Stimulated activated naive CD4-positive, alpha-beta T cell (primary cell): ENCODE results near the gene MIAT.

ENCODE experiments used
- DNase-seq, 6 experiments: peaks; one replicate each; lab custom pipeline; 2025; lab: John Stamatoyannopoulos, UW

The MIAT gene

DNA sequence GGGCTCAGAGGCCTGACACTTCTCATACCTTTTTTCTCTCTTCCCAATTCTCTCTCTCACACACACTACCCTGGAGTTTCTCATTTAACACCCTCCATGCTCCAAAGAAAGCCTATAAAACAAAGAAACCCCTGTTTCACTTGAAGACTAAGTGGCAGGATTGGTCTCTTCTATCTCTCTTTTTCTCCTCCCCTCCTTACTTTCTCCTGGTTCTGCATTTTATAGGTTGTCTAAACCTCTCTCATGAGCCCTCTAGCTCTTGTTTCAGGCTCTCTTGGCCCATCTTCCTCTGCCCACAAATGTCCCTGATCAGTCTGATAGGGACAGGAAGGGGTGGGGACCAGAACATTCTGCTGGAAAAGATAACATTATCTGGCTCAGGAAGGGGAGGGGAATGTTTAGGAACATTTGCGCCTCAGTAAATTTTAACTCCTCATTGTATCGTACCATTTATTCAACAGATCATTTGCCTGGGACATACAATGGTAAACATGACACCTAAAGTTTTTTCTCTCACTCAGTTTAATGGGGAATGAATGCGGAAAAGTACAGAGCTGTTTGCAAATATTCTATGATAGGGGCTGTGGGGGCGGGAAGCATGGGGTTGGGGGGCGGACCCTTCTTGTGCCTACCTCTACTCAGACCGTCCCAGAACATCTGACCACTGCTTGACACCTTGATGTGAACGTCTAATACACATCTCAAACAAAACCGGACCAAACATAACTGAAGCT is 24.8 kb upstream of the MIAT start:
- no peak for DNase-seq

DNA sequence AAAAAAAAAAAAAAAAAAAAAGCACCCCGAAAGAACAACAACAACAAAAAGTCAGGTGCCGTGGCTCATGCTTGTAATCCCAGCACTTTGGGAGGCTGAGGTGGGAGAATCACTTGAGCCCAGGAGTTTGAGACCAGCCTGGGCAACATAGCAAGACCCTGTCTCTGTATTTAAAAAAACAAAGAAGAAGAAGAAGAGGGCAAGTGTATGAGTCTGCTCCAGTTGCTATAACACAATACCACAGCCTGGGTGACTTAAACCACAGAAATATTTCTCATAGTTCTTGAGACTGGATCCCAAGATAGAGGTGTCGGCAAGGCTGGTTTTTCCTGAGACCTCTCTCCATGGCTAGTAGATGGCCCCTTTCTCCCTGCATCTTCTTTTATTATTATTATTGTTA is 23.2 kb upstream of the MIAT start:
- DNase-seq, result no peak

DNA sequence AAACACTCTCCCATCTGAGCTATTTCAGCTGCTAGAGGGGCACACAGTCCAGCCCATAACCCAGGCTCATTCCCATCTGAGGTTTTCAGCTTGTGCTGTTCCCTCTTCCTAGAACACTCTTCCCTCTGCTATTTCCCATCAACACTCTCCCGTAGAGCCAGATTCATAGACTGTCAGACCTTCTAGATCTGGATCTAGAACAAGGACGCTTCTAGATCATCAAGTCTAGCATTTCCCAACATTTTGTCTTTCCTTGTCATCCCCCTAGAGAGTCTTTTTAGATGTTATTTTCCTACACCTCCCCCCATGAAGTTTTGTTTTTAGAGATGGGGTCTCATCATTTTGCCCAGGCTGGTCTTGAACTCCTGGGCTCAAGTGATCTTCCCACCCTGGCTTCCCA is 22.3 kb upstream of the MIAT start:
- DNase-seq, result no peak

DNA sequence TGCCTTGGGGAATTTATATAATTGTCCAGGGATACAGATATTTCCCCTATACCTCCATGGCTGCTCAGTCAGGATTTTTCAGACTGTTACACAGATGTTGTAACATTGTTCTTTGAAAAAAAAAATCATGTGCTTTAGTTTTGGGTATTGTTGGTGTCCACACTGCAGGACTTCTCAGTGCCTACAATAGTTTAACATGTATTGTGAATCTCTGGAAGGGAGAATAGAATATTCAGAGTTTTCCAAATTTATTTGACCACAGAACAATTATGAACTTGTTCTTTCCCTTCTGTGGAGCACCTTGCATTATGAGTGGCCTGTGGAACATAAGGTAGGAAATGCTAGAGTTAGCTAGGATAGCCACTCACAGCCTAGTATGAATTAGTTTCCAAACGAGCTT is 21.1 kb upstream of the MIAT start:
- DNase-seq, result no peak

DNA sequence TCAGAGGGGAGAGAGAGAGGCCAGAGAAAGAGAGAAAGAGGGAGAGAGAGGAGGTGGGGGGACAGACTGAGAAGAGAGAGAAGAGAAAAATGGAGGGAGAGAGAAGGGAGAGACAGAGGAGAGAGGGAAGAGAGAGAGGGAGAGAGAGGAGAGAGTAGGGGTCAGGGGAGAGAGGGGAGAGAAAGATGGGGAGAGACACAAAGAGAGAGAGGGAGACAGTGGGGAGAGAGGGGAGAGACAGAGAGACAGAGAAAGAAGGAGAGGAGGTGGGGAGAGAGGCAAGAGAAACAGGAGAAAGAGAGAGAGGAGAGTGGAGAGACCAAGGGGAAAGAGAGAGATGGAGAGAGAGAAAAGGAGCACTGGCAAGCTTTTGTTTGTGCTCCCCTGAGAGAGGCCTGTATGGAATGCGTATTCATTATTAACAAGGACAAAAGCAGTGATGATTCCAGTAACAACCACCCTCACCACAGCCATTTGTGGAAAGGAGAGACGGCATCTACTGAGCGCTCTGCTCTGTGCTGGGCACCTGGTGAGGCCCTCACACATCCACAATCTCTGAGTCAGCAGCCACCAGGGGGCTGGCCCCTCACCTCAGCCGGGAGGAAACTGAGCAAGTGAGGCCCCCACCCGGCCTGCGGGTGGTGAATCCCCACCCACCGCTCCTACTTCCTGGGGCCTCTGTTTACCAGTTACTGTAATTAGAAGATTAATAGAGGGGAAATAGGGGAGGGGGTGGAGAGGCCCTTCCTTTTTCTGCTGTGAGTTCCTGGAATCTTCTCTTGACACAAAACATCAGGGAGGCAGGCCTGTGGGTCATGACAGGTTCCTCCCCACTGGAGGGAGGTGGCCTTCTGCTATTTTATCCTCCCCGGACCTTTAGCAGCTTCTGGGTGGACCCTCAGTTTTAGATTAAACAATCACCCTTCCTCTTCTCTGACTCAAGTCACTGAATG is 14.6 kb upstream of the MIAT start:
- DNase-seq, result peak; percentile 6 to 21 (median 15)

DNA sequence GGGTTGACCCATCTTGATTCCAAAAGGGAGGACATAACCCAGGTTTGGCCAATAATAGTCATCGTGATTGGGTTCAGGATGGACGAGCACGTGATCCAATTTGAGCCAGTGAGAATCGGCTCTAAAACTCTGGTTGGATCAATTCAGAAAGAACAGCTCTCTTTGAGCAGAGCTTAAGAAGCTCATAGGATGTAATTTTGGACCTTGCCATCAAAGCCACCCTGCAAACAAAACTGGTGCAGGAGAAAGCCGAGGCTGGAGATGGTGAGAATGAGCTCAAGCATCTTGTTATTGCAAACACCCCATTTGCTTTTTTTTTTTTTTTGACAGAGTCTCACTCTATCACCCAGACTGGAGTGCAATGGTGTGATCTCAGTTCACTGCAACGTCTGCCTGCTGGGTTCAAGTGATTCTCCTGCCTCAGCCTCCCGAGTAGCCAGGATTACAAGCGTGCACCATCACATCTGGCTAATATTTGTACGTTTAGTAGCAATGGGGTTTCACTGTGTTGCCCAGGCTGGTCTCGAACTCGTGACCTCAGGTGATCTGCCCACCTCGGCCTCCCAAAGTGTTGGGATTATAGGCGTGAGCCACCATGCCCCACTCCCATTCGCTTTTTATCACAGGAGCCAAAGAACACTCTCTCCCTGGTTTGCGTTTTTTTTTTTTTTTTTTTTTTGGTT is 13.8 kb upstream of the MIAT start:
- no peak for DNase-seq

DNA sequence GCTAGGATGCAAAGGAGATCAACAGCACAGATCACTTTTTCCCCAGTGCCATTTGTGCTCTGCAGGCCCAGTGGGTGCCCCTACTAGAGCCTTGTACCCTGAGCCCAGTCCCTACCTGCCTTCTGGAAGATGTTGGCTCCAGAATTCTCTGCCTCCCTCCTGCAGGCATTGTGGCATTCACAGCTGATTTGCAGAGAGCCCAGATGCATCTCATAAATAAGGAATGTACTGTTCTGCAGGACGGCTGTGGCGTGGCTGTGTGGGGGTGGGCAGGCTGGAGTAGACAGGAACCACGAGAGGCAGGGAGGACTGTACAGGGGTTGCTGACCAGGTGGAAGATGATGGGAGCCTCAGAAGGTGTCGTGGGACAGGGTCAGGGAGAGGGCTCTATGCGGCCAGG is 11.2 kb upstream of the MIAT start:
- DNase-seq, result no peak

DNA sequence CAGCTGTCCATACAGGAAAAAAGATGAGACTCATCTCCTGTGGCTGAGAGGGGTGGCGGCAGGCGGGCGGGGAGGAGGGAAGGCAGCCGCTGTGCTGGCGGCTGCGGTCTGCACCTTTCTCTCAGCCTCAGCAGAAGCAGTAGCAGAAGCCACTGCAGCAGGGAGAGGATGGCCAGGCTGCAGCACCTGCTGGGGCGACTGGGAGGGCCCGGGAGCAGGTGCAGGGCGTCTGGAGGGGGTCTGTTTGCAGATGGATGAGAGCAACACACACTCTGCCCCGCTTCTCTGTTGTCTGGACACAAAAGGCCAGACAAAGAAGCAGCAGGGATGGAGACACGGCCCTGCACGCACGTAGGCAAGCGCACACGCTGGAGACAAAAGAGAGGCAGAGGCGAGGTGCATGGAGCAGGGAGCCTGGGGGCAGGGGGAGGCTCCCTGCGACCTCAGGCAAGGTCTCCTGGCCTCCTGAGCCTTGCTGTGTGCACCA is 9.3 kb upstream of the MIAT start:
- DNase-seq, result peak in 3 of 6 experiments; percentile 4 to 31 (median 10)

DNA sequence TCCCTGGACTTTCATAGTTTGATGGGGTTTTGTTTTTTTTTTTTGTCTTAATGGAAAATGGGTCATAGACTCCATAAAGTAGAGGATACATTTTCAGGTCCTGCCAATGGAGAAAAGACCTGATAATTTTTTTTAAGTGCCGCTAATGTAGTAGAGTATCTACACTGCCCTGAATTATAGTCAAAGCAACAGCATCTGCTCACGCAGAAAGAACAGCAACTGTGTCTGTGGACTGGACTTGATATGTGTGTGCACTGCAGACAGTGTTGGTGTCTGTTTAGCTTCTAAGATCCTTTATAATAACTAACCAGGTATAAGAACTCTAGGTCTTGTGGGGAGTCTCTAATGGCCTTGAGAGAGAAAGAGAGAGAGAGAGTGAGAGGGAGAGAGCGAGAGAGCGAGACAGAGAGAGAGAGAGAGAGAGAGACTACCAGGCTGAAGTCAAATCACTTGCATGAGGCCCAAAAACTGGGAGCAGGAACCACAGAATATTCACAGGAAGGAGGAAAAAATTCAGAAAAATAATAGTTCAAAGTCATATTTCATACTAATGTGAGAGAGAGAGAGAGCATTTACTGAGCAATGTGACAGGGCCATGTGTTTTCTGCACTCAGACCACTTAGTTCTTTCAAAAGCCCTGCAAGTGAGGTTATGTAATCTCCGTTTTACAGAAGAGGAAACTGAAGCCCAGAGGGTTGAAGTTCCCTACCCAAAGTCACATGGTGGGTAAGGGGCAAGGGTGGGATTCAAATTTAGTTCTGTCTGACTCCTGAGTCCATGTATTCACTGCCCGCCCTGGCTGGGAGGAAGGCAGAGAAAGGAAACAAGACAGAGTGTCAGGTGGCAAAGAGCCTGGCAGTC is 8.6 kb upstream of the MIAT start:
- no peak for DNase-seq

DNA sequence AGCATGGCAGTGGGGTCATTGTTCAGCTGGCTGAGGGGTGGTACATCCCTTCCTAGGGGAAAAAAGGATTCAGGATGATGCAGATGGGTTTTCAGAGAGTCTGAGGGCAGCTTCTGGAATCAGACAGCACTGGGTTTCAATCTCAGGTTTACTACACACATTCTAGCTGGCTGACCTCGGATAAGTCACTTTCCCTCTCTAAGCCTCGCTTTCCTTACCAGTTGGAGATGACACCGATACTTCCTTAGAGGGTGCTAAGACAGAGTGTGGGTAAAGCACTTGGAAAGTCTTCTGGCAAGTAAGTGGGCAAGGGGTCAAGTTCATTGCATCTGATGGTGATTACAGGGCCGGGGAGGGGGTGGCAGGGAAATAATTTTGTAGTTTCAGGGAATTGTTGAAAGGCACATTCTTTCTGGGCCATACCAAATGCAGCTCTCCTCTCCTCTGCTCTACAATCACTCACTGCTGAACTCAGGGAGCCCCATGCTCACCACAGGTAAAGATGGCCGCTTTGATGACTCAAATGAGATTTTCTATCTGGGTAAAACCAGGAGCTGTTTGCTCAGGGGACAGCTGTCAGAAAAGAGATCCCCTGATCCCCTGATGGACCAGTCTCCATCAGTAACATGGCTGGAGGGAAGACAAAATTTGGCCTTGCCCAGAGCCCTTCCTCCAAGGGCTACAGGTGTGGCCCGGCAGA is 6.5 kb upstream of the MIAT start:
- no peak for DNase-seq

DNA sequence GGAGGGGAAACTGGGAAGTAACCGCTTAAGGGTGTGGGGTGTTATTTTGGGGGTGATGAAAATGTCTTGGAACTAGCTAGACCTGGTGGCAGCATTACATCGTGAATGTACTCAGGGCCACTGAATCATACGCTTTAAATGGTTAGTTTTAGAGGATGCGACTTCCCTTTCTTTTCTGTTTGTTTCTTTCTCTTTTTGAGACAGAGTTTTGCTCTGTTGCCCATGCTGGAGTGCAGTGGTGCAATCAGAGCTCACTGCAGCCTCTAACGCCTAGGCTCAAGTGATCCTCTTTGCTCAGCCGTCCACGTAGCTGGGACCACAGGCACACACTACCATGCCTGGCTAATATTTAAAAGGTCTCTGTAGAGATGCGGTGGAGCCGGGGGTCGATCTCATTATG is 5.6 kb upstream of the MIAT start:
- no peak for DNase-seq

DNA sequence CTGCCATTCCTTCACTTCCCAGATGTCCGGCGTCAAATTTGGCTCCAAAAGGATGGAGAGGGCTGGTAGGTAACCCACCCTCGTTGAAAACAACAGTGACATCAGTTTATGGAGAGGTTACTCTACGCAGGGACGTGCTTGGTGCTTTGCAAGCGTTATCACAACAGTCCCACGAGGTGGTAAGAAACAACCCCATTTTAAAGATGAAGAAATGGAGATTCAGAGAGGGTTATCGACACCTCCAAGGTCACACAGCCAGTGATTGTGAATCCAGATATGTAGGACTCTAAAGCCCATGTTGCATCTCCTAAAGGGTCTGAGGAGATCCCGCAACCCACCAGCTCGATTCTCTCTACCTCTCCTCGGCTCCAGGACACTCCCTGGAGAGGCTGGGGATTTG is 773 bp downstream of the MIAT start:
- peak in 1 of 6 experiments; percentile 14 for DNase-seq

DNA sequence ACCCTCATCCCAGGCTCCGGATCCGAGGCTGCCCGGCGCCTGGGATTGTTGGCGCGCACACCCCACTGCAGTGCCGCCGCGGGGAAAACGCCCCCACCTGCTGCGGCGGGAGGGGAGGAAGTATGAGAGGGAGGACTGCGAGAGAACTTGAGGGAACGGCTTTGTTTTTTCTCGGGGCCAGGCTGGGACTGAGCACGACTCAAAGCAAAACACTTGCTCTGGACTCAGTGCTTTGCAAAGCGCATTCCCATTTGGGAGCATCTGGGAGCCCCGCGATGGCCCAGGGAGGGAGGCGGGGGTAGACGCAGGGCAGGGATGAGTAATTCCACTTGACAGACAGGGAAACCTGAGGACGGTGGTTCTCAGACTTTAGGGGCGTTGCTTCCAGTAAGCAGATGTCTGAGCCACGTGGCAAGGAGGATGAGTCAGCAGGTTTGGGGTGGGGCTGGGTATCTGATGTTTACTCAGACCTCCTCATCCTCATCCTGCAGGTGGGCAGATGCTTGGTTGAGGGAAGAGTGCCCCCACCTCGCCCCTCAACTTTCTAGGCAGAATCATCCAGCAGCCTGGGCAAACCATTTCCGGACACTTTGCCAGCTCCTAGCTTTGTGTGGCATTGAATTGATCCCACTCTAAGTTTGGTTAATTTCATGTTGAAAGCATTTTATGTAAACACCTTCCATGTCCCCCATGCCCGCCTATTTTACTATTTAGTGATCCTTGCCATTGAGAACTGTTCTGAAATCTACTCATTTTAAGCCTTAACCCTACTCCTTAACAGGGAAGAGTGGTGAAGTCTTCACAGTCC is 1.5 kb downstream of the MIAT start:
- peak; percentile 13 to 33 (median 25) for DNase-seq

DNA sequence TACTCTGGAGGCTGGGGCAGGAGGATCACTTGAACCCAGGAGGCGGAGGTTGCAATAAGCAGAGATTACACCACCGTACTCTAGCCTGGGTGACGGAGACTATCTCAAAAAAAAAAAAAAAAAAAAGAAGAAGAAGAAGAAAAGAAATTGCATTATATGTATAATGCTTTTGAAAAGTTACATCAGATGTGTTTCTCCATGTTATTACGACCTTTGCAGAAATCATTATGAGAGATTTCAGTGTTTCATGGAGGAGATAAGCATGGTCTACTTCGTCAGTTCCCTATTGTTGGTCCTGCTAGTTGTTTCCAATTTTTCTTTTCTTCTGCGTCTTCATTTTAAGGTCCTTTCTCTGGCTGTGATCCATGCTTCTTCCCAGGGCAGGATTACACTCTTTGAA is 3.0 kb downstream of the MIAT start:
- DNase-seq, result no peak

DNA sequence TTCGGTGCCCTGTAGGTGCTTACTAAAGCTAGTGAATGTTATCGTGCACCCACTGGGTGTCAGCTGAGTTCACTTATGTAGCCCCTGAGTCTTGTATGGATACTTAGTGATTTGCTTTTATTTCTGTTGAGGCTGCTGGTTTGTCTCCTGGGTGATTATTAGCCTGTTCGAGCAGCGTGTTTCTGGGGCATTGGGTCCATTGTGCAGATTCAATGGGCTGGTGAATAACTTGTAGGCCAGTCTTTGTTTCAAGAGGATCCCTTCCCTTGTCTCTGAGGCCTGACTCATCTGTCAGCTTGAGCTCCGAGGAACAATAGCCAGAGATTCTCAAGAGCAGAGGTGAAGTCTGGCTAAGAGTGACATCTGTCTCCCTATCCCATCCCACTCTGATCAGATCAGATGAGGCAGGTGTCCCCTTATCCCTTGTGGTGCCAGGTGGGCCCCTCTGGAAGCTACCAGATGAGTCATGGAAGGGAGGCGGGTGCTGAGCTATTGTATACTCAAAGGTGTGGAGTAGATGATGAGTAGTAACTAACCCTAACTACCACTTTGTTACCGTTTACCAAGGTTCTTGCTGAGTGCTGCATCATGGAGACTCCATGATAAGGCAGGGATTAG is 3.7 kb downstream of the MIAT start:
- DNase-seq, result no peak

DNA sequence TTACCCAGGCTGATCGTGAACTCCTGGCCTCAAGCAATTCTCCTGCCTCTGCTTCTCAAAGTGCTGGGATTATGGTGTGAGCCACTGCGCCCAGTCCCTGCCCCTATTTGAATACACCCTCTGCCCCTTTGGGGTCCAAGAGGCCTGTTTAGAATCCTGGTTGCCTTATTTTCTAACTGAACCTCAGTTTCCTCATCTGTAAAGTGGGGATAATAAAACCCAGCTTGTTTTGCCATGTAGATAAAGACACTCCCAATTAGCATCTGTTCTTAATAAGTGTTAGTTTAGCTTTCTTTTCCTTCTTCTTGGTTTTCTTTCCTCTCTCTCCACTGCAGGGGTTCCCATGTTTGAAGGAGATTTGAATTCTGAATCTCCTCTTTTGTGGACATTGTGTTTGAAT is 4.8 kb downstream of the MIAT start:
- DNase-seq, result no peak

DNA sequence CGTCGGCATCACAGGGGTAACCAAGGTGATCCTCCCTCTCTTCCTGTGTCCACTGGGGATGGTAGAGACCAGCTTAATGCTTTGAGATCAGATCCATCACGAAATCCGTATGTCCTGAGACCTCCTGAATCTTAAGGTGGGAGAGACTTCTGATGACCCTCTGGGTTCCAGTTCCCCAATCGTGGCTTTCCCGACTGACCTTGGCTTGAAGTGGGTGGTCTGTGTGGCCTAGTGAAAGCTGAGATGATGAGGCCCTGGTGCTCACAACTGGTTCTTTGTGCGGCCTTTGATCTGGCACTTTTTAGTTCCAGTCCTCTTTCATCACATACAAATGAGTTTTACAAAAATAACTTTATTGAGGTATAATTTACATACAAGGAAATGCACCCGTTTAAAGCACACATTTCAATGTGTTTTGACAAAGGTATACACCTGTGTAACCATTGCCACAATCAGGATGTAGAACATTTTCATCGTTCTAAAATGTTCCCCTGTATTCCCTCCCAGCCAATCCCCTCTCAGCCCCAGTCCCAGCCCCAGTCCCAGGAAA is 6.1 kb downstream of the MIAT start:
- DNase-seq, result no peak

DNA sequence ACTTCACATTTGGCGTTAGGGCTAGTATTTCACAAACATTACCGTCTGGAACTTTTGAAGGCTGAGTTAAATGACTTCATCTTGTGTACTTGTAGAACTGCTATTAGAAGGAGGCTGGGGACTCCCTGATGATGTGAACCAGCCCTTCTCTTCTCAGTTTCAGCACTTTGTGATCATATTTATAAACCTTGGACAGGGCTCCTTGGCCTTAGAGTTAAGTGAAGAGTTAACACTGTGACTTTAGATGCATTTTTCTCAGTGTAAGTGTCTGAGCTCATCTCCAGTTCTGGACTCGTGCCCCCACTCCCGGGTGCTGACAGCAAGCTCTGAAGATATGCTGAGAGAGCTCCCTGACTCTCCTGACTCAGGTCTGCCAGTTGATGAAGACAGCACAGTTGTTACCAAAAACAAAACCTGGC is 8.4 kb downstream of the MIAT start:
- no peak for DNase-seq

DNA sequence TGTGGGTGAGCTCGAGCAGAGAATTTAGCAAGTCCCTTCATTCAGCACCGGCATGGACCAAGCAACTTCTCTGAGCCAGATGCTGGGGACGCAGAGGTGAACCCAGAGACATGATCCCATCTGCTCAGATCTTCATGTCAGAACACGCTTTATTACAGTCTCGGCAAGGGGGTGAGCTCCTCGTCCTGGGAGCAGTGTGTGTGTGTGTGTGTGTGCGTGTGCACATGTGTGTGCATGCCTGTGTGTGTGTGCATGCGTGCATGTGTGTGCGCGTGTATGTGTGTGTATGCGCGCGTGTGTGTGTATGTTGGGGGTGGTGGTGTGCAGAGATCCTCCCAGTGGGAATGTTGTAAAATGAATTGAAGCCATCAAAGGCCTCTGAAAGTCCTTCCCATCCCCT is 9.8 kb downstream of the MIAT start:
- DNase-seq, result no peak
